NCI-H345 treated with DMSO at 0.1 percent for 48 hours (cell line): Measurements from ENCODE around the gene AGFG1.

ENCODE experiments used
- DNase-seq: peaks from one replicate; lab custom pipeline; 2025; ENCODE audit not compliant: unreplicated experiment; lab: John Stamatoyannopoulos, UW

Gene AGFG1

DNA sequence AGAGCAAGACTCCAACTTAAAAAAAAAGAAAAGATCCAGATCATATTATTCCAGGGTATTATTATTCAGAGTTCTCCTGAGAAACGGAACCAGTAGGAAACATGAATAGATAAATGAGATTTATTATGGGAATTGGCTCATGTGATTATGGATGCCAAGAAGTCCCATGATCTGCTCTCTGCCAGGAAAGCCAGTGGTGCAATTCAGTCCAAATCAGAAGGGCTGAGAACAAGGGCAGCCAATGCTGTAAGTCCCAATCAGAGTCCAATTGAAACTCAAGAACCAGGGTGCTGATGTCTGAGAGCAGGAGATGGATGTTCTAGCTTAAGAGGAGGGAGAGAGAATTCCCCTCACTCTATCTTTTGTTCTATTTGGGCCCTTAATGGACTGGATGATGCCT lies 134.5 kb downstream of the AGFG1 start:
- no peak for DNase-seq

- DNase-seq: no peak
Measured at GRCh38 chr2:227607941-227608340, 136.0 kb downstream of the AGFG1 start.

- DNase-seq: peak; percentile 56
Measured at GRCh38 chr2:227608561-227609338, 136.8 kb downstream of the AGFG1 start.

DNA sequence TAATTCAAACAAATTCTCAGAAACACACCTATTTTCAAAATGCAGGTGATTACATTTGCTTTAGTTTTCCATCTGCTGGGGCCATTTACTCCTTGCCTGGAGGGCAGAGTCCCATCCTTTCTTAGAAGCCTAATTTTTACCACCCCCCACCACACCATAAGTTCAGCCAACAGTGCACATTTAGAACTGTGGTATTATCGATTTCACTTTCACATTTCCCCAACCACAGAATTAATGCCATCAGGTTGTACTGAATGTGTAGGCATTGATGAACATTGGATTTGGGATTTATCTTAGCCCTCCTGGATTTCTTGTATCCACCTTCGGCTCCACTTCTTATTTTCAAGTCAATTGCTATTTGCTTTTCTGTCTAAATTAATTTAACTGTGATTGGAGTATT lies 138.2 kb downstream of the AGFG1 start:
- no peak for DNase-seq
